T-helper 9 cell (primary cell): Measurements from ENCODE around the gene C1orf159.

Source experiments
- DNase-seq: peaks from one replicate; pipeline ENCODE4 v3.0.0-alpha.2; 2020

The C1orf159 gene

GRCh38 chr1:1091344-1092148 is 24.3 kb downstream of the C1orf159 start:
- DNase-seq: no peak

GRCh38 chr1:1090424-1091343 is 25.2 kb downstream of the C1orf159 start:
- no peak for DNase-seq

DNA sequence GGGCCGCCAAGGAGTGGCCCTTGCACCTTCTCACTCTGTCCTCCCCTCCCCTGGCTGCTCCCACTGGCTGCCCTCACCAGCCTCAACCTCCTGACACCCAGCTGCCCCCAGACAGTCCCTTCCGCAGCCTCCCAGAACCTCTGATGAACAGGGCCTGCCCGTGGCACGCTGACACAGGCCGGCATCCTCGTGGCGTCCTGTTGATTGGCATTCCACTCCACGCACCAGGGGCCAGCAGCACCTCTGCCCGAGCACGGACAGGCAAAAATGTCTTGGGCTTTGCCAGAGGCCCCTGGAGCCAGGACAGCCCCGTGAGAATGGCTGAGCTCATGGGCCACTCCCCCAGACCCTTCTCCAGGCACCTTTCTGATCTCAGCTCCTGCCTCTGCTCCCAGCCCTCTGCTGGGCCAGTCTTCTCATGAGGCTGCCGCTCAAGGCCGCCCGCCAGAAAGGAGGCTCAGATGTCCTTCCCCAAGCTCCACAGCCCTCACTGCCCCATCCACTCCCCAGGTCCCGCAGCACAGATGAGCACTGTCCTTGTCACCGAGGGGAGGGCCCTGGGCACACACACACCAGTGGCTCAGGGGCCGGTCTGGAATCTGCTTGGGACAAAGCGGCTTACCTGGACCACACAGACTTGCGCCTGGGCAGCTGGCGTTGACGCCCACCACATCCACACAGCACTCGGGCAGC is 26.0 kb downstream of the C1orf159 start:
- no peak for DNase-seq

- no peak for DNase-seq
Observed at GRCh38 chr1:1088801-1089680, 26.8 kb downstream of the C1orf159 start.

GRCh38 chr1:1088029-1088800 is 27.7 kb downstream of the C1orf159 start:
- no peak for DNase-seq

DNA sequence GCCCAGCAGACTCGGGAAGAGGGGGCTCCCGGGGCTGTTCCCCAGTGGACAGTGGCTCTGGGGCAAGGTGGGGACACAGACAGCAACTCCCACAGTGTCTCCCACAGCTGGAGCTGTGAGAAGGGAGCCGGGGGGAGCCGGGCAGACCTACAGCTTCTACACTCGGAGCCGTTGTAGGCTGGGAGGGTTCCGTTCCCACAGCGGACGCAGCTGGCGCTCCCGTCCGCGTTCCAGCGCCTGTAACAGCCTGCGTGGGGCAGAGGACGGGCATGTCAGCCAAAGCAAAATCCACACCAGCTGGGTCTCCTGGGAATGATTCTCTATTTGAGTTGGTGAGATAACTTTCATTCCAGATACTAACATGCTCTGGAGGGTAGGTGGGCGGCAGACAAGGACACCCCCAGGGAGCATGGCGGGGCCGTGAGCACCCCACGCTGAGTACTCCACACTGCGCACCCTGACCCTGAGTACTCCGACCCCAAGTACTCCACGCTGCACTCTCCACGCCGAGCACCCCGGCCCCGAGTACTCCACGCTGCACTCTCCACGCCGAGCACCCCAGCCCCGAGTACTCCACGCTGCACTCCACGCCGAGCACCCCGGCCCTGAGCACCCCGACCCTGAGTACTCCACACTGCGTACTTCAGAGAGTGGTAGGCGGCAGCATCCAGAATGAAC is 28.4 kb downstream of the C1orf159 start:
- DNase-seq: no peak

- no peak for DNase-seq
Observed at GRCh38 chr1:1086911-1087341, 29.0 kb downstream of the C1orf159 start.

DNA sequence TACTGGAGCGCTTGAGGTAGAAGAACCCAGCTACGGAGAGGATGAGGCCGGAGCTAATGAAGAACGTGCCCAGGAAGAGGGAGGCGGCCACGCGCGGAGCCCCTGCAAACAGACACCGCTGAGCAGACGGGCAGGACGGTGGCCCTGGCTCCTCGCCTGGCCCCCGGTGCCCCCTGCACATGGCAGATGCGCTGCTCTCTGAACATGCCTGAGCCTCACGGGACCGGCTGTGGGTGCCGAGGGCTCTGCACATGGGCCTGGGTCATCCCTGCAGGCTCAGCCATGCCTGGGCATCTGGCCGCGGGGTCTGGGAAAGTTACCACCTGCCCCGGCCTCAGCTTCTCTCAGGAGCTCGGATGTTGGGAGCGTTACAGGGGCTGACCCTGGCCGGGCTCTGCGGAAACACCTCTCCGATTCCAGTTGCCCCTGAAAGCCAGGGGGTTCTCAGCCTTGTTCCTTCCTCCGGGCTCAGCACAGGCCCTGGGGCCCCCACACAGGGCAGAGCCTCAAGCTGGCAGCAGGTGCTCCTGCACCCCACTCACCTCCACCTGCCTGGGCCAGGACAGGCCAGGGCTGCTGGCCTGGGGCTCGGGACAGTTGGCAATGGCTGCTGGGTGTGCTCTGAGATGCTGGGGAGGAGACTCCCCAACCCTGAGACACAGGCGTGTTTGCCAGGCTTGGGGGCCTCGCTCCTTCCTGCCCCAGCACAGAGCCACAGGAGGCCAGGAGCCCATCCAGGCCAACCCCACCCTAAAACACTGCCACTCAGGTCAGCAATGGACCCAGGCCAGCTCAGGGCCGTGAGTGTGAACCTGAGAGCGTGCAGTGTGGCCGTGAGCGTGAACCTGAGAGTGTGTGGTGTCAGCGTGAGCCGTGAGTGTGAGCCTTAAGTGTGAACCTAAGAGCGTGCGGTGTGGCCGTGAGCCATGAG is 29.7 kb downstream of the C1orf159 start:
- DNase-seq: no peak

DNA sequence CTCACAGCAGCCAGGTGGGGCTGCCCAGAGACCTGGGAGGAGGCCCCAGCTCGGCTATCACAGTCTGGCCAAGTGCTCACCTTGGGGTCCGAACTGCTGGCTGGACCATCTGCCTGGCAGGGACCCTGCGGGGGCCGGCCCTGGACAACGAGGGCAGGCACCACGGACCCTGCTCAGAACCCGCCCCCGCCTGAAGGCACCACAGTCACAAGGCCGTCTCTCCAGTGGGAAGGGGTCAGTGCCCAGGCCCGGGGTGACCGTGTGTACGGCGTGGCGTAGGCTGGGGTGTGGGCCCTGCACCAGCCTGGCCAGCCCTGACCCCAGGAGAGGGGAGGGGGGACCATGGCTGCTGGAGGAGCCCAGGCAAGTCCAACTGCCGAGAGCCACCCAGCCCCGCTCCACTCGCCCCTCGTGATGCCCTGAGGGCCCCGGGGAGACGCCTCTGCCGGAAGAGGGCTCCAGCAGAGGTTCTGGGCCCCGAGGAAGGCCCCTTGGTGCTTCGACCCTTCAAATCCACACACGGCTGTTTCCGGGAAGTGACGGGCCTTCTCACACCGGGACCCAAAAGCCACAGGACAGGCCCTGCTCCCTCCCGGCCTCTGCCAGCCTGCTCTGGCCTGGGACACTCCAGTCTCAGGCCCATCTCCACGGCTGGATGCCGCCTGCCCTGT is 30.6 kb downstream of the C1orf159 start:
- no peak for DNase-seq

- DNase-seq: no peak
Observed at GRCh38 chr1:1084372-1085170, 31.3 kb downstream of the C1orf159 start.

DNA sequence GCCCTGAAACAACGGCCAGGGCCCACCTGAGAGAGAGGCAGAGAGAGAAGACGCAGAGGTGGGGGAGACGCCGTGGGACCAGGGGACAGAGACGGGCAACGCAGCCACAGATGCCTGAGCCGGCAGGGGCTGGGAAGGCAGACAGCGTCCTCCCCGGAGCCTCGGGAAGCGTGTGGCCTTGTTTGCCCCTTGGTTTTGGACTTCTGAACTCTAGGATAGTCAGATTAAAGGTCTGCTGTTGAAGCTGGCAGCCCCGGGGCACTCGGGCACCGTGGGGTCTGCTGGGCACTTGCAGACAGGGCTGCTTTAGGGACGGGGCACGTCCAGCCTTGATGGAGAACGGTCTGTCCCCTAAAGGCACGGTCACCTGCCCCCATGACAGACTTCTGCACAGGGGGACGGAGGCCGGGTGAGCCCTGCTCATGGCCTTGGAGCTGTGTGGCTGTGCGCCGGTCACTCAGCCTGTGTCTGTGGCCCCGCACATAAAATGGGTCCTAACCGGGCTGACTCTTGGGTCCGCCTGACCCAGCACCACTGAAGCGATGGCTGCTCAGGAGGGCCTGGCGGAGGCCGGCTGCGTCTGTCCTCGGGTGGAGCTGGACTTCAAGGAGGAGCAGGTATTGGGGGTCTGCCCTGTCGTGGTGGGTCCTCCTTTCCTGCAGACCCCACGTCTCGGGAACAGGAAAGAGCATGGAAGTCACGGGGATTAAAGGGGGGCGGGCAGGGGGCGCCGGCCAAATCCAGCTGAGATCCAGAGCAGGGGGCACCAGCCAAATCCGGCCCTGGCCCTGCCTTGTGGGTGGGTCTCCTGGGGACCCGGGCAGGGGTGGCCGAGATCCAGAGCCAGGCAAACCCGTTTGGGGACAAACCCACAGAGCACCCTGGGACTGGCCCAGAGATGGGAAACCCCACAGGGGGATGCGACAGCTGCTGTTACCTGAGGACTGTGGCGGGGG is 32.2 kb downstream of the C1orf159 start:
- no peak for DNase-seq

GRCh38 chr1:1082776-1083415 is 33.0 kb downstream of the C1orf159 start:
- no peak for DNase-seq

DNA sequence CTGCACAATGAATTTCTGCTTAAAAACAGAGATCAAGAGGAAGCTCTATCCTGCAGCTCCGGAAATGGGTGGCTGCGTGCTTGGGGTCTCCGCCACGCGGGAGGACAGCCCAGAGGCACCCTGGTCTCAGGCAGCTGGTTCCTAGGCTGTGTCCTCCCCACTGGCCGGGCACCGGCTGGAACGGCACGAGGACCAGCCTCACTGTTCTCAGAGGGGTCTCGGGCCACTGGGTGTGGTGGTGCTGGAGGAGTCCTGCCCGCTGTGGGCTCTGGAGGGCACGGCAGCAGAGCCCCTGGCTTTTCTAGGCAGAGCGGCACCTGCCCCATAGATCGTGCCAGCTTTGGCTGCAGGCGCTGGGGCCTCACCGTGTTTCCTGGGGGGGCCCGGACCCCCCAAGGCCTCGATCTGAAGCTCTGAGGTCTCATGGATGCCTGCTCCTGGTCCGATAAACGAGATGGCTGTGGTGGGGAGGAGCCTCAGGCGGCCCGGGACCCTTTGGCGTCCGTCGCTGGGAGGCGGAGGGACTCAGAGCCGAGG is 33.6 kb downstream of the C1orf159 start:
- DNase-seq: no peak

- DNase-seq: no peak
Observed at GRCh38 chr1:1081311-1082238, 34.3 kb downstream of the C1orf159 start.

- DNase-seq: no peak
Observed at GRCh38 chr1:1080951-1081310, 35.0 kb downstream of the C1orf159 start.
